ENCODE data around the gene SYNGR1. TPM values are rescaled to one million over a fixed set of nuclear protein-coding genes. Genes with fewer than 3 reads are reported as not detected.
A peak's percentile ranks its signal among the peaks of the same experiment; 100 is the strongest.
"Not testable (repeated sequence)": the region's sequence is repeated elsewhere in the genome, so short reads cannot be mapped to it uniquely, and the experiment has no call there.

Gene SYNGR1
- total RNA-seq, 1 donor from 2014 or later = 5.7 TPM

GRCh38 chr22:39413204-39413603 is 63.4 kb downstream of the SYNGR1 start:
- Histone ChIP-seq H3K4me1 (ENCODE audit: control insufficient read depth in 3 of 3, insufficient read depth in 3 of 3, low read length in 3 of 3) (peaks cover 35 to 50% (median 45%) of the 10 kb centered on the region in 3 donors), H3K36me3 (ENCODE audit: control insufficient read depth in 3 of 3, insufficient read depth in 3 of 3, low read length in 3 of 3) (peaks cover 23 to 25% (median 24%) of the 10 kb centered on the region in 3 donors), H3K9ac (ENCODE audit: low read depth in 1 of 3, low read length in 3 of 3) (peak overlapping the region in 1 of 3 donors; percentile 76)
- H3K27ac ChIP-seq (ENCODE audit: low read depth, low read length); H3K4me3 ChIP-seq (ENCODE audit: low read length in 3 of 3); H3K27me3 ChIP-seq (ENCODE audit: control insufficient read depth in 3 of 3, insufficient read depth in 3 of 3, low read length in 3 of 3); H3K9me3 ChIP-seq (ENCODE audit: control insufficient read depth in 3 of 3, low read length in 3 of 3): not testable (repeated sequence)

- Histone ChIP-seq H3K36me3 (ENCODE audit: control insufficient read depth in 3 of 3, insufficient read depth in 3 of 3, low read length in 3 of 3) (peaks cover 35% of the 10 kb centered on the region in 3 donors), H3K4me1 (ENCODE audit: control insufficient read depth in 3 of 3, insufficient read depth in 3 of 3, low read length in 3 of 3) (peaks cover 35 to 47% (median 44%) of the 10 kb centered on the region in 3 donors), H3K9me3 (ENCODE audit: control insufficient read depth in 3 of 3, low read length in 3 of 3) (no peaks in the 10 kb centered on the region), H3K27me3 (ENCODE audit: control insufficient read depth in 3 of 3, insufficient read depth in 3 of 3, low read length in 3 of 3) (no peaks in the 10 kb centered on the region), H3K4me3 (ENCODE audit: low read length in 3 of 3) (peak overlapping the region in 2 of 3 donors; percentile 12 to 35), H3K27ac (ENCODE audit: low read depth, low read length) (peak overlapping the region; percentile 17), H3K9ac (ENCODE audit: low read depth in 1 of 3, low read length in 3 of 3) (peak overlapping the region in 2 of 3 donors; percentile 69 to 76)
Measured at GRCh38 chr22:39414377-39414776, 64.6 kb downstream of the SYNGR1 start.

GRCh38 chr22:39414886-39415285 is 65.1 kb downstream of the SYNGR1 start:
- Histone ChIP-seq H3K4me1 (ENCODE audit: control insufficient read depth in 3 of 3, insufficient read depth in 3 of 3, low read length in 3 of 3) (peaks cover 35 to 44% (median 43%) of the 10 kb centered on the region in 3 donors), H3K4me3 (ENCODE audit: low read length in 3 of 3) (peak overlapping the region; percentile 9 to 35 (median 12)), H3K9me3 (ENCODE audit: control insufficient read depth in 3 of 3, low read length in 3 of 3) (no peaks in the 10 kb centered on the region), H3K9ac (ENCODE audit: low read depth in 1 of 3, low read length in 3 of 3) (peak overlapping the region in 2 of 3 donors; percentile 69 to 80), H3K36me3 (ENCODE audit: control insufficient read depth in 3 of 3, insufficient read depth in 3 of 3, low read length in 3 of 3) (peaks cover 40% of the 10 kb centered on the region in 3 donors), H3K27me3 (ENCODE audit: control insufficient read depth in 3 of 3, insufficient read depth in 3 of 3, low read length in 3 of 3) (no peaks in the 10 kb centered on the region), H3K27ac (ENCODE audit: low read depth, low read length) (peak overlapping the region; percentile 41)

GRCh38 chr22:39415506-39415905 is 65.7 kb downstream of the SYNGR1 start:
- Histone ChIP-seq H3K4me1 (ENCODE audit: control insufficient read depth in 3 of 3, insufficient read depth in 3 of 3, low read length in 3 of 3) (peaks cover 35 to 44% (median 43%) of the 10 kb centered on the region in 3 donors), H3K4me3 (ENCODE audit: low read length in 3 of 3) (peak overlapping the region in 1 of 3 donors; percentile 22), H3K9me3 (ENCODE audit: control insufficient read depth in 3 of 3, low read length in 3 of 3) (no peaks in the 10 kb centered on the region), H3K27me3 (ENCODE audit: control insufficient read depth in 3 of 3, insufficient read depth in 3 of 3, low read length in 3 of 3) (no peaks in the 10 kb centered on the region), H3K27ac (ENCODE audit: low read depth, low read length) (peak overlapping the region; percentile 41), H3K9ac (ENCODE audit: low read depth in 1 of 3, low read length in 3 of 3) (peak overlapping the region in 2 of 3 donors; percentile 21 to 80), H3K36me3 (ENCODE audit: control insufficient read depth in 3 of 3, insufficient read depth in 3 of 3, low read length in 3 of 3) (peaks cover 46% of the 10 kb centered on the region in 3 donors)

- H3K9me3 ChIP-seq (ENCODE audit: control insufficient read depth in 3 of 3, low read length in 3 of 3) = no peaks in the 10 kb centered on the region
- H3K27me3 ChIP-seq (ENCODE audit: control insufficient read depth in 3 of 3, insufficient read depth in 3 of 3, low read length in 3 of 3) = no peaks in the 10 kb centered on the region
- H3K9ac ChIP-seq (ENCODE audit: low read depth in 1 of 3, low read length in 3 of 3) = peak overlapping the region in 2 of 3 donors; percentile 37 to 80
- H3K27ac ChIP-seq (ENCODE audit: low read depth, low read length) = peak overlapping the region; percentile 13
- peaks cover 35 to 43% (median 42%) of the 10 kb centered on the region in 3 donors for H3K4me1 ChIP-seq (ENCODE audit: control insufficient read depth in 3 of 3, insufficient read depth in 3 of 3, low read length in 3 of 3)
- H3K36me3 ChIP-seq (ENCODE audit: control insufficient read depth in 3 of 3, insufficient read depth in 3 of 3, low read length in 3 of 3) = peaks cover 50 to 51% (median 51%) of the 10 kb centered on the region in 3 donors
- H3K4me3 ChIP-seq (ENCODE audit: low read length in 3 of 3) = no peak overlapping the region
Measured at GRCh38 chr22:39416319-39416718, 66.5 kb downstream of the SYNGR1 start.

- peaks cover 60 to 63% (median 62%) of the 10 kb centered on the region in 3 donors for H3K36me3 ChIP-seq (ENCODE audit: control insufficient read depth in 3 of 3, insufficient read depth in 3 of 3, low read length in 3 of 3)
- H3K27me3 ChIP-seq (ENCODE audit: control insufficient read depth in 3 of 3, insufficient read depth in 3 of 3, low read length in 3 of 3) = no peaks in the 10 kb centered on the region
- no peak overlapping the region for H3K4me3 ChIP-seq (ENCODE audit: low read length in 3 of 3)
- H3K27ac ChIP-seq (ENCODE audit: low read depth, low read length) = no peak overlapping the region
- no peaks in the 10 kb centered on the region for H3K9me3 ChIP-seq (ENCODE audit: control insufficient read depth in 3 of 3, low read length in 3 of 3)
- H3K4me1 ChIP-seq (ENCODE audit: control insufficient read depth in 3 of 3, insufficient read depth in 3 of 3, low read length in 3 of 3) = peaks cover 35 to 37% (median 37%) of the 10 kb centered on the region in 3 donors
- no peak overlapping the region for H3K9ac ChIP-seq (ENCODE audit: low read depth in 1 of 3, low read length in 3 of 3)
Measured at GRCh38 chr22:39417641-39418040, 67.8 kb downstream of the SYNGR1 start.

- H3K9ac ChIP-seq (ENCODE audit: low read depth in 1 of 3, low read length in 3 of 3) = no peak overlapping the region
- no peak overlapping the region for H3K4me3 ChIP-seq (ENCODE audit: low read length in 3 of 3)
- peaks cover 66 to 67% (median 66%) of the 10 kb centered on the region in 3 donors for H3K36me3 ChIP-seq (ENCODE audit: control insufficient read depth in 3 of 3, insufficient read depth in 3 of 3, low read length in 3 of 3)
- no peak overlapping the region for H3K27ac ChIP-seq (ENCODE audit: low read depth, low read length)
- no peaks in the 10 kb centered on the region for H3K27me3 ChIP-seq (ENCODE audit: control insufficient read depth in 3 of 3, insufficient read depth in 3 of 3, low read length in 3 of 3)
- peaks cover 31 to 33% (median 32%) of the 10 kb centered on the region in 3 donors for H3K4me1 ChIP-seq (ENCODE audit: control insufficient read depth in 3 of 3, insufficient read depth in 3 of 3, low read length in 3 of 3)
- no peaks in the 10 kb centered on the region for H3K9me3 ChIP-seq (ENCODE audit: control insufficient read depth in 3 of 3, low read length in 3 of 3)
Measured at GRCh38 chr22:39418696-39419095, 68.9 kb downstream of the SYNGR1 start.

GRCh38 chr22:39419096-39419495 is 69.3 kb downstream of the SYNGR1 start:
- Histone ChIP-seq H3K9me3 (ENCODE audit: control insufficient read depth in 3 of 3, low read length in 3 of 3) (no peaks in the 10 kb centered on the region), H3K27me3 (ENCODE audit: control insufficient read depth in 3 of 3, insufficient read depth in 3 of 3, low read length in 3 of 3) (no peaks in the 10 kb centered on the region), H3K27ac (ENCODE audit: low read depth, low read length) (no peak overlapping the region), H3K4me3 (ENCODE audit: low read length in 3 of 3) (no peak overlapping the region), H3K36me3 (ENCODE audit: control insufficient read depth in 3 of 3, insufficient read depth in 3 of 3, low read length in 3 of 3) (peaks cover 69 to 70% (median 70%) of the 10 kb centered on the region in 3 donors), H3K9ac (ENCODE audit: low read depth in 1 of 3, low read length in 3 of 3) (no peak overlapping the region), H3K4me1 (ENCODE audit: control insufficient read depth in 3 of 3, insufficient read depth in 3 of 3, low read length in 3 of 3) (peaks cover 27 to 29% (median 28%) of the 10 kb centered on the region in 3 donors)

GRCh38 chr22:39419911-39420310 is 70.1 kb downstream of the SYNGR1 start:
- no peaks in the 10 kb centered on the region for H3K9me3 ChIP-seq (ENCODE audit: control insufficient read depth in 3 of 3, low read length in 3 of 3)
- peaks cover 72 to 75% (median 73%) of the 10 kb centered on the region in 3 donors for H3K36me3 ChIP-seq (ENCODE audit: control insufficient read depth in 3 of 3, insufficient read depth in 3 of 3, low read length in 3 of 3)
- no peak overlapping the region for H3K27ac ChIP-seq (ENCODE audit: low read depth, low read length)
- H3K4me1 ChIP-seq (ENCODE audit: control insufficient read depth in 3 of 3, insufficient read depth in 3 of 3, low read length in 3 of 3) = peaks cover 18 to 21% (median 21%) of the 10 kb centered on the region in 3 donors
- no peak overlapping the region for H3K4me3 ChIP-seq (ENCODE audit: low read length in 3 of 3)
- H3K27me3 ChIP-seq (ENCODE audit: control insufficient read depth in 3 of 3, insufficient read depth in 3 of 3, low read length in 3 of 3) = no peaks in the 10 kb centered on the region
- no peak overlapping the region for H3K9ac ChIP-seq (ENCODE audit: low read depth in 1 of 3, low read length in 3 of 3)

GRCh38 chr22:39421691-39422090 is 71.9 kb downstream of the SYNGR1 start:
- H3K27me3 ChIP-seq (ENCODE audit: control insufficient read depth in 3 of 3, insufficient read depth in 3 of 3, low read length in 3 of 3) = no peaks in the 10 kb centered on the region
- no peaks in the 10 kb centered on the region for H3K9me3 ChIP-seq (ENCODE audit: control insufficient read depth in 3 of 3, low read length in 3 of 3)
- H3K36me3 ChIP-seq (ENCODE audit: control insufficient read depth in 3 of 3, insufficient read depth in 3 of 3, low read length in 3 of 3) = peaks cover 69 to 71% (median 69%) of the 10 kb centered on the region in 3 donors
- H3K9ac ChIP-seq (ENCODE audit: low read depth in 1 of 3, low read length in 3 of 3) = no peak overlapping the region
- H3K27ac ChIP-seq (ENCODE audit: low read depth, low read length) = no peak overlapping the region
- no peak overlapping the region for H3K4me3 ChIP-seq (ENCODE audit: low read length in 3 of 3)
- peaks cover under 1 to 6% (median 3%) of the 10 kb centered on the region in 3 donors for H3K4me1 ChIP-seq (ENCODE audit: control insufficient read depth in 3 of 3, insufficient read depth in 3 of 3, low read length in 3 of 3)
